Muscle of leg (tissue), 9 donors: Measurements from ENCODE around the gene KCTD20. TPM values are rescaled to one million over a fixed set of nuclear protein-coding genes. Genes with fewer than 3 reads are reported as not detected.

Experiments
- polyA plus RNA-seq, 8 donors: library from polyadenylated mRNA; unstranded; fragments of 120-200 nt; gene quantifications; one replicate each; pipeline versions ENCODE4 v1.2.1 to v1.2.3, GENCODE V29; 2013; ENCODE audit warnings: inconsistent platforms in 1 of 8, low replicate concordance in 1 of 8; ENCODE audit not compliant: insufficient read length in 8 of 8, insufficient read depth in 1 of 8
- total RNA-seq: library from RNA; stranded (reverse); fragments of 120-200 nt; gene quantifications from one replicate; pipeline ENCODE4 v1.2.4, GENCODE V29; 2013

Gene KCTD20
- total and polyA plus RNA-seq, 9 donors = 37.4 to 63.7 (median 49.2) TPM

Other genes with a start within 250 kb of the KCTD20 start
- 10.1 TPM for gene BRPF3, start 246.3 kb upstream of the KCTD20 start, total RNA-seq
- 10 to 100 TPM; 19.7 to 32.3 (median 25.2) TPM for gene BRPF3, start 246.3 kb upstream of the KCTD20 start, polyA plus RNA-seq
- gene PNPLA1, start 172.9 kb upstream of the KCTD20 start, total RNA-seq = not detected
- under 1 TPM in 5 of 8 donors, not detected in 3; 0.05 to 0.45 (median 0.11) TPM for gene PNPLA1, start 172.9 kb upstream of the KCTD20 start, polyA plus RNA-seq
- 0.04 TPM for gene BNIP5, start 106.1 kb upstream of the KCTD20 start, total RNA-seq
- under 1 TPM in 6 of 8 donors, not detected in 2; 0.04 to 0.65 (median 0.07) TPM for gene BNIP5, start 106.1 kb upstream of the KCTD20 start, polyA plus RNA-seq
- gene ETV7, start 55.3 kb upstream of the KCTD20 start, total RNA-seq = 0.04 TPM
- gene ETV7, start 55.3 kb upstream of the KCTD20 start, polyA plus RNA-seq = under 1 TPM in 6 of 8 donors, not detected in 2; 0.11 to 0.48 (median 0.17) TPM
- gene PXT1, start 146 bp upstream of the KCTD20 start, total RNA-seq = 0.04 TPM
- under 1 TPM in 4 of 8 donors, not detected in 4; 0.05 to 0.15 (median 0.09) TPM for gene PXT1, start 146 bp upstream of the KCTD20 start, polyA plus RNA-seq
- gene STK38, start 104.5 kb downstream of the KCTD20 start, total RNA-seq = 17.2 TPM
- 10 to 100 TPM; 25.1 to 37.9 (median 28.7) TPM for gene STK38, start 104.5 kb downstream of the KCTD20 start, polyA plus RNA-seq
- 261 TPM for gene SRSF3, start 151.4 kb downstream of the KCTD20 start, total RNA-seq
- gene SRSF3, start 151.4 kb downstream of the KCTD20 start, polyA plus RNA-seq = 100 to 1,000 TPM; 308 to 413 (median 326) TPM
- 61.8 TPM for gene CDKN1A, start 235.7 kb downstream of the KCTD20 start, total RNA-seq
- 100 to 1,000 TPM; 122 to 163 (median 146) TPM for gene CDKN1A, start 235.7 kb downstream of the KCTD20 start, polyA plus RNA-seq